NCI-H460 (cell line): ENCODE measurements around the gene THAP3. TPM values are rescaled to one million over a fixed set of nuclear protein-coding genes. Genes with fewer than 3 reads are reported as not detected.

Experiments used
- DNase-seq: peaks from one replicate; pipeline ENCODE4 v3.0.0-alpha.2; 2016; ENCODE audit warnings: low read depth; ENCODE audit errors: extremely low read depth
- total RNA-seq: library from RNA; depleted of rRNA; stranded (reverse); fragments of >200 nt; shearing (Covaris generic); gene quantifications from 2 replicates; pipeline ENCODE4 v1.2.3, GENCODE V29; 2014; rRNA removed

THAP3 gene
- total RNA-seq, 1 experiment from 2014 or later = 24.4 TPM

DNA sequence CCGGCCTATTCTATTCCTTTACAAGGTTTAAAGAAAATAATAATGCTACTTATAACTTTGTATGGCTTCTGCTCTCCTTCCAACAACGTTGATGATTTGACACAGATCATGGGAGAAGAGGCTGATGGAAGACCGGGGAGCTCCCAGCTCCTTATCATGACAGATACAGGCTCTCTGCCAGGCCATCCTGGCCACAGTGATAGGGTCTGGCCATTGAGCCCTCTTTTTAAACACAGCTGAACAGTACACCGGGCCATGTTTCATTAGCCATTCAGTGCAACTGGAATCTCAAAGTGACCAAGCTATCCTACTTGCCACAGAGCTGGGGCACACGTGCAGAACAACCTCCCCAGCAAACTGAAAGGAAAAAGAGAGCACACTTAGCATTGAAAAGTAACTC is 42.0 kb downstream of the THAP3 start:
- no peak for DNase-seq

DNA sequence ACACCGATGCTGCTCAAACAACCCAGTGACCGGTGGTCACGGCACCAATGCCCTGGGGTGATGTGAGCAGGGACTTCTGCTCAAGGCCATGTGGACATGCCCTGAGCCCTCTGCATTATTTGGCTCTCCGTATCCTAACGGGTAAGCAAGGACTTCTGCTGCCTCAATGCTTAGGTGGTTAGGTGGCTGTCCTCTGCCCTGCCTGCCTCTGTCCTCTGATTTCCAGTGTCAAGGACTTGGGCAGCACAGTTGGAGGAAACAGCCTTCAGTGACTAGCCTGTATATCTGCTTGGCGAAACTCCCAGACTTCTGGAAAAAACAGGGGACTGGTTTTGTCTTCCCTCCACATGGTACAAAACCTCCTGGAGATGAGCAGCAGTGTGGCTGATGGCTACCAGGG is 42.5 kb downstream of the THAP3 start:
- no peak for DNase-seq

DNA sequence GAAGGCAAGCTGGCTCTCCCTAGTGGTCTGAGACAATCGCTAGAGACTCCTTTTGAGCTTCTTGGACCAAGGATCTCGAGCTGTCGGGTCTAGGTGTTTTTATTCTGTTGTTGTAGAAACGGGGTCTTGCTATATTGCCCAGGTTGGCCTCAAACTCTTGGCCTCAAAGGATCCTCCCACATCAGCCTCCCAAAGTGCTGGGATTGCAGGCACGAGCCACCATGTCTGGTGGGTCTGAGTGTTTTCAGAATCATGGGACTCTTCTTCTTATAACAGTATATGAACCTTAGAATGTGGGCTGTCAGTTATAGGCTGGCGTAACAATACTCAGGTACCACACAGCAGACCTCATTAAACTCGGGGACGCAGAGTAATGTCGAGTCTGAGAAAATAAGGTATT is 43.8 kb downstream of the THAP3 start:
- DNase-seq = no peak

DNA sequence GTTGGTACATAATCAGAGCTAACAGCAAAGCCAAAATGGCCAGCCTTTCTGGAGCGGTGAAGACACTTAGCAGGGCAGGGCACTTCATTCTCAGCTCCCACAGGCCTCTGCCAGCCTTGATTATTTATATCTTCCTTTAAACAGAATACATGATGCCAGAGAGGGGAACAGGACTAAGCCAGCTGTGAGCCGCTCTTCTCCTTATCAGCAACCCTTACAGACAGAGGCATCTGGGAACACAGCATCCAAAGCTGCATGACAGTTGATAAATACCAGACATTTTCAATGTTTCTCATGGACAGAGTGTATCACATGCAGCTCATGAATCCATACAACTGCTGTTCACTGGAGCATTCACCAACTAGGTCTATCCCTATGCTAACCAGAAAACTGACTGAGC is 47.9 kb downstream of the THAP3 start:
- no peak for DNase-seq

DNA sequence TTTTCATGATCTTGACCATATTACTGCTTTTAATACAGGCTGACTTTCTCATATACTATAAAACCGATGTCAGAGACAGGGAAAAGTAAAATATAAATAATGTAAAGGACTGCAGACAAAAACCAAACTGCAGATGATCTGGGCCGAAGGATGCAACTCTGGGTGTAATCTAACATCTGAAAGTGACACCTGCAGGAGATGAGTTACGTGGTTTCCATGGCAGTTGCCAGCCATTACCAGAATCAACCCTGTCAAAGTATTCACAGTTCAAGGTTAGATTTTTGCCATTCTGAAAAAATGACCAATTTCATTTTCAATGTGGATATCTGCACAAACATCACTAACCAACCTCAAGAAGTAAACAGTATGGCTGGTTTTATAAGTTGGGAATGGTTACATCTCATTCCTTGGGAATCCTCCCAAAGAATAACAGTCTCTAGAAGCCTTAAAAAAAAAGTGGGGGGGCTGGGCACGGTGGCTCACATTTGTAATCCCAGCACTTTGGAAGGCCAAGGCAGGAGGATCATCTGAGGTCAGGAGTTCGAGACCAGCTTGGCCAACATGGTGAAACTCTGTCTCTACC is 49.2 kb downstream of the THAP3 start:
- DNase-seq = no peak

DNA sequence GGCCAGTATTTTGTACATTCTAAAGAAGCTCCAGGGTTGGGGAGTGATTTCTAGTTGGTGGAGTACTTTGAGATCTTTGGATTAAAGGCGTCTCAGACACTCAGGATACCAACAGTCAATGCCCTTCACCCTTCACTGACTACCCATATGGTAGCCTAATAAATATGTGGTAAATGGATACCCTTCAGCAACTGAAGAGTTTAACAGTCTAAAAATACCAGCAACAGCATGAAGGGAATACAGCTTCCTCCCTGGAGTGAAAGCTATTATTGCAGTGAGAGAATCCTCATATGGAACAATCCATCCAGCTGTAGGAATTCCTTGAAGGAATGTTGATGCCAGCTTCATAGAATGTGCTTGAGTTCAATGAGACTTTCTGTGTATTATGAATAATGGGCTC is 50.1 kb downstream of the THAP3 start:
- DNase-seq = no peak

DNA sequence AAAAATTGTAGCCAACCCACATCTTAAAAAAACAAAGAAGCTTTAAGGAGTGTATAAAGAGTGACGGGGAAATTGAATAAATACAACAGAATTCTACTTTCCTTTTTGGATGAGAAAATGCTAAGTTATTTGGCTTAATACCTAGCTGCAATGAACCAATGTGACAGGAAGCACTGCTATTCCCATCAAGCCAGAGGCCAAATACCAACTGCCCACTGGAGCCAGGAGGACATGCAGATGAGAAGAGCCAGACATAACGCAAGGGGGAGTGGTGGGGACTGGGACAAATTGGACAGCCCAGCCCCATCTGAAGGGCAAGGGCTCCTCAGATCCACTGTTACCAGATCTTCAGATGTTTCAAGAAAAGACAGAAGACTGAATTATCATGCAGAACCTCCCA is 51.3 kb downstream of the THAP3 start:
- DNase-seq = no peak

Other genes starting within 250 kb of the THAP3 start
- gene ACOT7, start 231.1 kb upstream of the THAP3 start, total RNA-seq = 22.5 and 24.4 TPM in 2 replicates
- gene HES2, start 204.9 kb upstream of the THAP3 start, total RNA-seq = 0.57 and 1.0 TPM in 2 replicates
- gene ESPN, start 200.1 kb upstream of the THAP3 start, total RNA-seq = 0.17 TPM in 1 of 2 replicates, not detected in the other
- gene TNFRSF25, start 158.7 kb upstream of the THAP3 start, total RNA-seq = 3.3 and 4.2 TPM in 2 replicates
- gene PLEKHG5, start 133.2 kb upstream of the THAP3 start, total RNA-seq = 3.4 and 3.6 TPM in 2 replicates
- 20.2 and 24.5 TPM in 2 replicates for gene NOL9, start 70.4 kb upstream of the THAP3 start, total RNA-seq
- not detected in 2 replicates for gene TAS1R1, start 69.6 kb upstream of the THAP3 start, total RNA-seq
- gene ZBTB48, start 44.9 kb upstream of the THAP3 start, total RNA-seq = 8.2 and 13.2 TPM in 2 replicates
- gene KLHL21, start 22.0 kb upstream of the THAP3 start, total RNA-seq = 14.3 and 14.5 TPM in 2 replicates
- gene PHF13, start 11.1 kb upstream of the THAP3 start, total RNA-seq = 4.4 and 4.9 TPM in 2 replicates
- gene DNAJC11, start 76.9 kb downstream of the THAP3 start, total RNA-seq = 41.1 and 41.5 TPM in 2 replicates
- gene CAMTA1, start 160.6 kb downstream of the THAP3 start, total RNA-seq = 39.0 and 39.9 TPM in 2 replicates